Midbrain (tissue), 1 donor: ENCODE data around the gene EIF2B2.
"Not testable (repeated sequence)": the region's sequence is repeated elsewhere in the genome, so short reads cannot be mapped to it uniquely, and the experiment has no call there.

ENCODE experiments used
- DNase-seq: peaks from one replicate; lab custom pipeline; 2025; lab: John Stamatoyannopoulos, UW

The EIF2B2 gene

DNA sequence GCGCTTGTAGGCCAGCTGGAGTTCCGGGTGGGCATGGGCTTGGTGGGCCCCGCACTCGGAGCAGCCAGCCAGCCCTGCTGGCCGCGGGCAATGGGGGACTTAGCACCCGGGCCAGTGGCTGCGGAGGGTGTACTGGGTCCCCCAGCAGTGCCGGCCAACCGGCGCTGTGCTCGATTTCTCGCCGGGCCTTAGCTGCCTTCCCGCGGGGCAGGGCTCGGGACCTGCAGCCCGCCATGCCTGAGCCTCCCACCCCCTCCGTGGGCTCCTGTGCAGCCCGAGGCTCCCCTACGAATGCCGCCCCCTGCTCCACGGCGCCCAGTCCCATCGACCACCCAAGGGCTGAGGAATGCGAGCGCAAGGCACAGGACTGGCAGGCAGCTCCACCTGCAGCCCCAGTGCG, 8.5 kb upstream of the EIF2B2 start:
- DNase-seq, result not testable (repeated sequence)

DNA sequence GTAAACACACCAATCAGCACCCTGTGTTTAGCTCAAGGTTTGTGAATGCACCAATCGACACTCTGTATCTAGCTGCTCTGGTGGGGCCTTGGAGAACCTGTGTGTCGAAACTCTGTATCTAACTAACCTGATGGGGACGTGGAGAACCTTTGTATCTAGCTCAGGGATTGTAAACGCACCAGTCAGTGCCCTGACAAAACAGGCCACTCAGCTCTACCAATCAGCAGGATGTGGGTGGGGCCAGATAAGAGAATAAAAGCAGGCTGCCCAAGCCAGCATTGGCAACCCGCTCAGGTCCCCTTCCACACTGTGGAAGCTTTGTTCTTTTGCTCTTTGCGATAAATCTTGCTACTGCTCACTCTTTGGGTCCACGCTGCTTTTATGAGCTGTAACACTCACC, 6.9 kb upstream of the EIF2B2 start:
- not testable (repeated sequence) for DNase-seq

DNA sequence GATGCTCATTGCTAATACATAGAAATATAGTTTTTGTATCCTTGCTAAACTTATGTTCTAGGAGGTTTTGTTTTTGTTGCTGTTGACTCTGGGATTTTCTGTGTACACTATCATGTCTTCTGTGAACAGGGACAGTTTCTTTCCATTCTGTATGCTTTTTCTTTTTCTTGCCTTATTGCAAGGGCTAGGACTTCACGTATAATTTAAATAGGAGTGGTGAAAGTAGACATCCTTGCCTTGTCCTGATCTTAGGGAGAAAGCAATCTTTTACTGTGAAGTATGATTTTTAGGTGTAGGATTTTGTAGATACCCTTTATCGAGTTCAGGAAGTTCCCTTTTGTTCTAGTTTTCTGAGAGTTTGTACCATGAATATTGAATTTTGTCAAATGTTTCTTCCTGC, 1.5 kb upstream of the EIF2B2 start:
- DNase-seq, result no peak

DNA sequence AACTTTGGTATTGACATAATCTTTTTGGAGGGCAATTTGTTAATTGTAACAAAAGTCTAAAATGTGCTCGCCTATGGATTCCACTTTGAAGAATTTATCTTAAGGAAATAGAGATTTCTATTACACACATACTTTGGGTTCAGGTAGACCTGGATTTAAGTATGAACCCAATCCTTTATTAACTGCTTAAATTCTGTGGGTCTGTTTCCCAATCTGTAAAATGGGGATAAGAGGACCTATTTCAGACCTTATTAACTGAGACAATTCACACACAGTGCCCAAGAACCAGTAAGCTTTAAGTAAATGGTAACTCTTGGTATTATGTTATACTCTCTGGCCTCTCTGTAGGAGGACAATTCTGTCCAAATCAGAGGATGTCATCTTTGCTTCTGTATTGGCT, 822 bp upstream of the EIF2B2 start:
- DNase-seq, result no peak

DNA sequence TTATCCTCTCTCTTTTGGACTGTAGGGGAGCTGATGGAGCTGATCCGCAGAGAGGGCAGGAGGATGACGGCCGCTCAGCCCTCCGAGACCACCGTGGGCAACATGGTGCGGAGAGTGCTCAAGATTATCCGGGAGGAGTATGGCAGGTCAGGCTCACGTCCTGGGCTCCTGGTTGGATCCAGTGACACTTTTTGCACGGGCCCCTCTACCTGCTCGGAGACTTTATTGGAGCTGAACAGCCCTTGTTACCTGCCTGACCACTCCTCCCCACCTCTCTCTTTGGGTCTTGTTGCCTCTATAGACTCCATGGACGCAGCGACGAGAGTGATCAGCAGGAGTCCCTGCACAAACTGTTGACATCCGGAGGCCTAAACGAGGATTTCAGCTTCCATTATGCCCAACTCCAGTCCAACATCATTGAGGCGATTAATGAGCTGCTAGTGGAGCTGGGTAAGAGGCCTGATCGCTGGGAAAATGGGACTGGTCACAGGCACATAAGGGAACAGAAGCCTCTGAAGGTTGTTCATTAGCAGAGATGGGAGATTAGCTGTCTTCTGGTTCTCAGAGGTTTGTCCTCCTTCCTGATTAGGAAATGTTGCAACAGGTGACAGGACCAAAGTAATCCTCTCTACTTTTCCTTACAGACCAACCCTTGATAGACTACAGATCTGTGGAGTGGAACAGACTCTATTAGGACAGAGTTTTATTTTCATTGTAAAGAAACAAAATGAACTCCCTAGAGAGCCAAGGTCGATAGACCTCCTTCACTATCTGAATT, 718 bp downstream of the EIF2B2 start:
- no peak for DNase-seq

DNA sequence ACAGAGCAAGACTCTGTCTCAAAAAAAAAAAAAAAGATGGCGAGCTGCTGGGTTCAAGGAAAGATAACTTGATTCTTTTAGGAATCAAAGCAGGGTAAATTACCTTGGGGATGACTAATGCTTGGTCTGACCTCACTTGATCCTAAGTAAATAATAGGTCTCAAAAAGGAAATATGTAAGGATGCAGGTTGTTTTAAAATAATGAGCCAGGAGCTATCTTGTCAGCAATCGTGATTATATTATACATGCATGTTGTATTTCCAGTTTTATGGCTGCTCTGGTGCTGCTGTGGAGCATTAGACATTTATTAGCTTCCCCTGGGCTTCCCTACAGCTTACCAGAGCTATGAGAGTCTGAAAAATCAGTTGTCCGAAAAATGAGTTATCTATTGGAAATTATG, 2.6 kb downstream of the EIF2B2 start:
- no peak for DNase-seq

DNA sequence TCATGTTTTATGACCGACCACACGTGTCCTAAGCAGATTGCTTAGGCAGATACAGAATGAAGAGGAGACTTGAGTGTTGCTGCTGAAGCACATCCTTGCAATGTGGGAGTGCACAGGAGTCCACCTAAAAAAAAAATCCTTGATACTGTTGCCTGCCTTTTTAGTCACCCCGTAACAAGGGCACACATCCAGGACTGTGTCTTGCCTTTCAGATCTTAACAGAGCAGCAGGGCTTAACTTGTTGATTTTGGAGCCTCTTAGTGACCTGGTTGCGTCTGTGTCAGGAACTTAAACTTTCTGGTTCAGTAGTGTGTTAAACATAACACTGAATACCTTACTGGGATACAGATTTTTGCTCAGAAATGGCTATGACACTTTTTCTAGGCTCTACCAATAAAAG, 6.5 kb downstream of the EIF2B2 start:
- DNase-seq, result no peak

DNA sequence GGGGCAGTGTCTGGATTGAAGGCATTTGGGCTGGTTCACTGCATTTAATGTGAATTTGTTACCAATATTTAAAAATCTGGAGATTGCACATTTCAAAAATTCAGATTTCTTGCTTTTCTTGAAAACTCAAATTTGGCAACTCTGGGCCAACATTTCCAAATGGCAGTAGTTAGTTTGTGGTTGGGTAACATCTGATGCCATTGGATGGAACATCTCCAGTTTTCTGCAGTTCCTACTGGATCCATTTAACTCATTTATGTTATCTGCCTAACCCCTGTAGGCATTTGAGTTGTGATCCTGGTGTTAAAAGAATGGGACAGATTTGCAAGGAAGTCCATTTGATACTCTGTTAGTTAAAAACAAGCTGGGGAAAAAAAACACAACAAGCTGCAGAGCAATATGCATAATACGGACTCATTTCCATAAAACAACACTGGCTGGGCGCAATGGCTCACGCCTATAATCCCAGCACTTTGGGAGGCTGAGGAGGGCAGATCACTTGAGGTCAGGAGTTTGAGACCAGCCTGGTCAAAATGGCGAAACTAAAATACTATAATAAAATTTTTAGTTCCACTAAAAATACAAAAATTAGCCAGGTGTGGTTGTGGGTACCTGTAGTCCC, 7.9 kb downstream of the EIF2B2 start:
- no peak for DNase-seq

DNA sequence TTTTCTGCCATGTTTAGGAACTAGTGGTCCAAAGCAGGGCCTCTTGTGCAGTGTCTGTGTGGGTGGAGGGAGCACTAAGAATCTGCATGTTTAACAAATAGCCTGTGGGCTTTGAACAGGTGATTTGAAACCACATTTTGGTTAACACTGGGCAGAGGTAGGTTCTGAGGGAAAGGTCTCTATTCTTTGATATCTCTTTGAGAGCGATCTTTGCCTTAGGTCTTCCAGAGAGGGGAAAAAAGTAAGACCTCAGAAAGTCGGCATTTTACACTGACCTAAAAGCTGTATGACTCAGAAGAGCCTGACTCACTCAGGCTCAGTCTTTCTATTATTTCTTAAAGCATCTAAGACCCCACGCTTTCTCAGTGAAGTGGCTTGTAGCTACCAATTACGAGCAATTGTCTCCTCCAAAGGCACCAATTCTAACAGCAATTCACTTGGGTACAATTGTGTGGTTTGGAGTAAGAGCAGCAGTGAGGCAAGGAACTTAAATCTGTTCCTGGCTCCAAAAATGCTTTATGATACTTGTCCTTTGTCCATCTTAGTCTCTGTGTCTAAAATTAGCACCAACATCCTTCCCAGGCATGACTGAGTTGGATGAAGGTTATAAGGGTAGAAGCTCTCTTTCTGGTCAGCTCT, 8.8 kb downstream of the EIF2B2 start:
- DNase-seq, result no peak

DNA sequence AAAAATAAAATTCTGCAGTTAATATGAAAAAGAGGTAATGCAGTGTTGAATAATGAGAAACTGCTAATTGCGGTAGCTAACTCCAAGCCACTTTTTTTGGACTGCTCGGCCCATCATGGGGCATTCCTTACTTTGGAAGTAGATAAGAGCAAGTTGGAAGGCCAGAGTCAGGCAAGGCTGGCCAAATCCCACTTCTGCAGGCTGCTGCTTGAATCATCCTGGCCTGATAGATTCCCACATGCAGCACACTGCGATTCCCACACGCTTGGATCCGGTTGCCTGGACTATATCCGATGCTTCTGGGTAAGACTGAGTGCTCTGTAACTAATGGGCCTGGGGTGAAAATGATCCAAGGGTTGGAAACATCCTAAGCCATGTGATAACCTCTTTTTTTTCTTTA, 10.6 kb downstream of the EIF2B2 start:
- DNase-seq, result no peak

DNA sequence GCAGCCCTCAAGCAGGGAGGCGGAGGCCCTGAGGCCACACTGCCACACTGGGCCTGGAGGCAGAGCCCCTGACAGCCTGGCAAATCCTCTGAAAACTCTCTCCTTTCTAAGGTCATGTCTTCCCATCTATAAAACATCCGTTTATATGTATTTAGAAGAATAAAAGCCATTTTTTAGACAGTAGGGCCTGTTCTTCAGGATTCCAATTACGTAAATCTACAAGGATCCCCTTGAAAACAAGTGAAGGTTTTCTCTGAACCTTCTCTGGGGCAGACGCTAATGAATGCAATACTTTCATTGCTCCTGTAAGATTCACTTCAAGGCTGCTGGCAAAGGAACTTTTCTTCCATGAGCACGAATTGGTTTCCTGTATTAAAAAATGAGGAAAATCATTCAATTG, 12.8 kb downstream of the EIF2B2 start:
- no peak for DNase-seq

DNA sequence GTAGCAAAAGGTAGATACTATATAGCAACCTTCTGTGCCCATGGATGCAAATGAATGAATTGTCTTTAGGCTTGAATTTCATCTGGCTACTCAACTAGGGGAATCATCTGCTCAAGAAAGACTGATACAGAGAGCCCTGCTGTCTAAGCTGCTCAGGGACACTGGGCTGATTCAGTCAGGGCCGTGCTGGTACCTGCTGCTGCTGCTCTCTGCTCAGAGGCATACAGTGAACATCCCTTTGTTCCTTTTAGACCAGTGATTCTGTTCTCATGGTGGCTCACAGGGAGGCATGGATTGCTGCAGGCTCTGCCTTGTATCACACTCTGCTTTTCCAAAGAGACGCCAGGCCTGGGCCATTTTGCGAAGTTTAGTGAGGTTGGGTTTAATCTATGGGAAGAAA, 14.1 kb downstream of the EIF2B2 start:
- peak; percentile 28 for DNase-seq

DNA sequence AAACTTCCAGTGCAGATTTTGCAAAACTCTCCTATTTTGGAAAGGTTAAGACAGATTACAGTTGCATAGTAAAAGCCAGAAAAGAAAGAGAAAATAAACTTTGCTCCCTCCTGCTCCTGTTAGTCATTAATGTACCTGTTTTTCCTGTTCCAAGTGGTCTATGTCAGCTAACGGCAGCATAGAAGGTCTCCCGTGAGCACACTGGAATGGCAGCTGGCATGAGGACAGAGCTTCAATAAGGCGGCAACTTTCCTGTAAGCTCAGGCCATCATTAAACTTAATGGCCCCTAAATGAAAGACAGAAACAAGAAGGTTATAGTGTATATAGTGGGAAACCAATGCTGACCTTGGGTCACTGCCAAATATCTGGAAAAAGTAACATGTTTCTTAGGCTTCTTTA, 16.0 kb downstream of the EIF2B2 start:
- DNase-seq, result no peak

DNA sequence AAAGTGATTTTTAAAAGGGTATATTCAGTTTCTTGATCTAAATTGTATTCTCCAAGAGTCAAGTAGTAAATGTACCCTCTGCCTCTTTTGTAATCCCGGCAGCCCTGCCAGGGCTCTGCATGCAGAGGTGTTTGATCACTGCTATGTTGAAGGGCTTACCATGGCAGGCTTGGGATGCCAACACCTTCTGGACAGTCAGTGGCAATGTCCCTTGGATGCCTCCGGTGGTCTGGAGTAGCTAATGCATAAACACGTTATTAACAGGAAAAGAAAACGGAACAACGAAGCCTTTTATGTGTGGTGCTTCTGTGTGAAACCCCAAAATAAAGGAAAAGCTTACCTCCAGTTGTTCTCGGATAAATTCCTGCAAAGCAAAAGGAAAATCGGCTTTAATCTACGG, 19.9 kb downstream of the EIF2B2 start:
- DNase-seq, result no peak

DNA sequence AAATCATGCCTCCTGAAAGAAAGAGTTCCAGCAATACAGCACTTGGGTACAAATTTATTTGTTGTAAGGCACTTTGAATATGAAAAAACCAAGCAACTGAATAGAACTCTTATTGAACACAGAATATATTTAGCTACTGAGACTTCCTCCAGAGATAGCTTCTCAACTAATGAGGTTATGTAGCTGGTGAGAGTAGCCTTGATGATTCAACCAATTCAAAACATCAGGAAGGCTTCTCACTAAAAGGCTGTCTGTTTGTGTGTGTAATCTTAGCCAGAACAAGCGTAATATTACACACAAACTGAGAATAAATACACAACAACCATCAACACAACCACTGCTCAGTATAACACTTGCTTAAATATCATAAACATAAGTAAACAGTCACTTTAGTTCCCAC, 20.4 kb downstream of the EIF2B2 start:
- no peak for DNase-seq

DNA sequence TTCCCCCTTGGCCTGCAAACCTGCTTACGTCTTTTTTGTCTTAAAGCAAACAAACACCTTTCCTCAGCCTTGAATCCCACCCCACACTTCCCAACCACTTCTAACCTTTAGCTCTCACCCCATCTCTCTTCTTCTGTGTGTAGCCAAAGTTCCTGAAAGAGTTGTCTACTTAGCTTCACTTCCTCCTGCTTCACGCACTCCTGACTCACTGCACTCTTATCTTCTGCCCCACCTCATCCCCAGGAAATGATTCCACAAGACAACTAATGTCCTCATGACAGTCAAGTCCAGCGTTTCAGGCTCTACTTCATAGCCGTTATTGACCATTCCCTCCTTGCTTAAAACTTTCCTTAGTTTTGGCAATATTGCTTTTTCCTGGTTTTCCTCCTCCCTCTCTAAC, 22.4 kb downstream of the EIF2B2 start:
- no peak for DNase-seq

DNA sequence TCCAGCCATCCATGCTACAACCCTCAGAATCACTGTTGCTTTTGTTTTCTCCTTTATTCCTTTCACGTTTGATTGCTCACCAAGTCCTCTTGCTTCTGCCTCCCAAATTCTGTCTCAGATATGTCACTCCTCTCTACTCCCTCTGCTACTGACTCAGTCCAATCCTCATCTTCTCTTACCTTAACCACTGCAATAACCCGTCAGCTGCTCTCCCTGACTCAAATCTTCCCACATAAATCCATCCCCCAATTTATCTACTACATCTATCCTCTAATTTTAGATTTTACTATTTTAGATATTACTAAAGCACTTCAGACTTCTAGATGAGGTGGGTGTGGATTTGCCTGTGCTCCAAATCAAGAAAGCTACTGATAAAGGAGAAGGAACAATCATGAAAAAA, 23.2 kb downstream of the EIF2B2 start:
- DNase-seq, result no peak

DNA sequence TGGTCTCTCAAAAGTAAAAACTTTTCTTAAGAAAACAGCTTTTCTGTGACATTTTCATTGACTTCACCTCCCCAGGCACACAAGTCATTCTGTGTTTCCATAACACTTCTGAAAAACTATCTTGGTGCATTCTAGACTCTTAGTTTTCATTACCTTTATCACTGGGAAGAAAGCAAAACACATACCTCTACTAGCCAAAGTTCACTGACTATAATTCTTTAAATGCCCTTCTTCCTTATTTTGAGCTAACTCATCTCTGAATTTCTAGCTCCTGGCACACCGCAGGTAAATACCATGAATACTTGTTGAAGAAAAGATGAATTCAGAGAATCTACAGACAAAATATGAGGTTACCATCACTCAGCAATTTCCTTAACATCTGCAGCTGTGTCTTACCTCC, 27.4 kb downstream of the EIF2B2 start:
- no peak for DNase-seq

DNA sequence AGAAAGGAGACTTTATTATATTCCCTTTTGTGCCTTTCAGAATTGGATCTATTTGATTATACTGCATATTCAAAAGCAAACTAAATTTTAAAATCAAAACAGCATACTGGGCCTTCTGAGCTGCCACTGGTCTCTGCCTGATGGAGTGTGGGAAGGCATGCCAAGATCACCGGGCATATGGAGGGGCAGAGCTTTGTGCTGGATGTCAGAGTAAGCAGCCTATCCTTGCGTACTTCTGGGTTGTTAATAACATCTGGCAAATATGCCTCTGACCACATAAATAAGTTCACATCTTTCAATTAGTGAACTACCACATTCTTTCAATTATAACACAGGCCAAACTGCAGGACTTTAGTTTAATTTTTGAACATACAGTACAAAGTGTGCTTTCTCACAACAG, 30.2 kb downstream of the EIF2B2 start:
- no peak for DNase-seq

DNA sequence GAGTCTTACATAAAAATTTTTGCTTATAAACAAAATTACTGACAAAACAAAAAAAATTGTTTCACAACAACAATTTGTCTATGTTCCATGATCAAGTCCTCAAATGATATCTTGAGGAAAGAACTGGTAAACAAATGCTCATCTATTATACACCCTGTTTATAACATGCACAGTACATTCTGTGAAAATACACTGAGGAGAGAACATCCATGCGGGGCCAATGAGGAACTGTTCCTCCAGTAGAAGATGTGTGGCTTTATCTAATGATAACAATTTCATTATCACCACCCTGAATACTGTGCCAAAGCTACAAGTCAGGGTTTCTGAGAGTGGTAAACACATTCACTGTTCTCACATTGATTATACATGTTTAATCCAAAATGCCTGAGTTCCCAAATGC, 37.8 kb downstream of the EIF2B2 start:
- DNase-seq, result no peak

DNA sequence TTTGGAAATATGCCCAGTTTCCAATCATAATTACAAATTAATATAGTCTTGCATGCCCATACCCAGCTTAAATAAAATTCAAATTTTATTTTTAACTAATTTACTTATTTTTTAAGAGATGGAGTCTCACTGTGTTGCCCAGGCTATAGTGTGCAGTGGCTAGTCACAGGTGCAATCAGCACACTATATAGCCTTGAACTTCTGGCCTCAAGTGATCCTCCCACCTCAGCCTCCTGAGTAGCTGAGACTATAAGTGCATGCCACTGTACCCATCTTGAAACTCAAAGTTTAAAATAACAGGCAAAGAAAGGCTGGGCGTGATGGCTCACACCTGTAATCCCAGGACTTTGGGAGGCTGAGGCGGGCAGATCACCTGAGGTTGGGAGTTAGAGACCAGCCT, 38.2 kb downstream of the EIF2B2 start:
- DNase-seq, result no peak

DNA sequence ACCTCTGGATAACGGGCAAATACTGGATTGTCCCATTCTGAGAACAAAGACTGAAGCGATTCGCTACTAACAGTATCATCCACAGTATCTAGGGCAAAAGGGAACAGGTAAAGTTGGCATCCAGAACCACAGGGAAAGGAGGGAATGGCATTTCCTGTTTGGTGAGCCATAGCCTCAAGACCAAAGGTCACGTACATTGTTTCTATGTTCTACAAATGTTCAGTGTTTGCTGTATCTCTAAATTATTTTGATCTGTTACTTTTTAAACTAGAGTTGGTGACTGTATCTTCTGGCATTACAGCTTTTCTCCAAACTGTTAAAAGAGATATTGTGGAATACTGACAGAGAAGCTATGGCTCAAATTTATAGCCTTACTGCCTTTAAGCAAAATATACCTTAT, 38.9 kb downstream of the EIF2B2 start:
- DNase-seq, result no peak

DNA sequence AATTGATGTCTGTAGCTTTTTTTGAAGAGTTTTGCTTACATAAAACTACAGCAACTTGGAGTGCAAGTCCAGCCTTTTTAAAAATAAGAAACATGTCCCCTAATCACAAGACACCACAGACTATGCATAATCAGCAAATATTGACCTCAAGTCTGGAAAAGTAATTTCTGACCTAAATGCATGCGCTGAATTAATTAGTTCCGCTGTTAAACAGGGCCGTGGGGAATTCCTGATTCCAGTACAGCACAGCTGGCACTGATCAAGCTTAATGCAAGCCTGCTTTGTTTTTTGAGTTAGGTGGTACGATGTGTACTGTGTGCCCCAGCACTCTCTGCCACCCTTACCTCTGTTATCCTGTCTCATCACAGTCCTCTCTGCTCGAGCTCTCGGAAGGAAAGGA, 39.3 kb downstream of the EIF2B2 start:
- DNase-seq, result no peak

DNA sequence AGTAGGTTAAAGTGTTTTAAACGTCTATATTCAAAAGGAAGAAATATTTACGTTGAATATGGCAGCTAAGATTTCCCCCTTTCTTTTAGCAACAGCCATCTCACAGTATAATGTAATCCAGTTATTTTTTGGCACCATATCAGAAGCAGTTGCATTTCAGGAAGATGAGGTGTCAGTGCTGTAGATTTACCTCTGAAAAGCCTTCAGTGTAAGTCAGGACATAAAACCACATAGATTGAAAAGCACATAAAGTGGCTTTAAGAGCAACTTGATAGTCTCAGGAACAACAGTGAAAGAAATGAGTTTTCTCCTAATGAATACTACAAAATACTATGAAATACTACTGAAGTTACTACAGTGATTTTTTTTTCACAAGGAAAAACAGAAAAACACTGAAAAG, 41.6 kb downstream of the EIF2B2 start:
- DNase-seq, result no peak
